Thyroid gland (tissue), 4 donors: Measurements from ENCODE around the gene PAGR1.

Experiments used
- POLR2A ChIP-seq, 2 donors: fragments of 450-650 bp; IDR thresholded peaks; one replicate each; pipeline ENCODE4 v1.6.1; 2017; ENCODE audit warnings: antibody characterized with exemption in 2 of 2, mild to moderate bottlenecking in 2 of 2, moderate library complexity in 1 of 2
- TF ChIP-seq, protein P1 (sequence below), 6 experiments: fragments of 200-600 bp in 3 of 6; fragments of 450-650 bp in 3 of 6; sonication (generic) in 3 of 6; IDR thresholded peaks; one replicate each; pipeline ENCODE4 v1.5.1; 2016 to 2019; ENCODE audit warnings: antibody characterized with exemption in 6 of 6, mild to moderate bottlenecking in 2 of 6, inconsistent platforms in 1 of 6, moderate library complexity in 1 of 6

- TF ChIP-seq, protein P1, sequence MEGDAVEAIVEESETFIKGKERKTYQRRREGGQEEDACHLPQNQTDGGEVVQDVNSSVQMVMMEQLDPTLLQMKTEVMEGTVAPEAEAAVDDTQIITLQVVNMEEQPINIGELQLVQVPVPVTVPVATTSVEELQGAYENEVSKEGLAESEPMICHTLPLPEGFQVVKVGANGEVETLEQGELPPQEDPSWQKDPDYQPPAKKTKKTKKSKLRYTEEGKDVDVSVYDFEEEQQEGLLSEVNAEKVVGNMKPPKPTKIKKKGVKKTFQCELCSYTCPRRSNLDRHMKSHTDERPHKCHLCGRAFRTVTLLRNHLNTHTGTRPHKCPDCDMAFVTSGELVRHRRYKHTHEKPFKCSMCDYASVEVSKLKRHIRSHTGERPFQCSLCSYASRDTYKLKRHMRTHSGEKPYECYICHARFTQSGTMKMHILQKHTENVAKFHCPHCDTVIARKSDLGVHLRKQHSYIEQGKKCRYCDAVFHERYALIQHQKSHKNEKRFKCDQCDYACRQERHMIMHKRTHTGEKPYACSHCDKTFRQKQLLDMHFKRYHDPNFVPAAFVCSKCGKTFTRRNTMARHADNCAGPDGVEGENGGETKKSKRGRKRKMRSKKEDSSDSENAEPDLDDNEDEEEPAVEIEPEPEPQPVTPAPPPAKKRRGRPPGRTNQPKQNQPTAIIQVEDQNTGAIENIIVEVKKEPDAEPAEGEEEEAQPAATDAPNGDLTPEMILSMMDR (IDR thresholded peaks at IDR 0.05): no peak
- no peak for TF ChIP-seq POLR2A (IDR thresholded peaks at IDR 0.05)
These were observed 916 bp downstream of the PAGR1 start for GRCh38 chr16:29816694-29817441.
